Adipocyte (in vitro differentiated cells): ENCODE data around the gene CCL26.
"Not testable (repeated sequence)": the region's sequence is repeated elsewhere in the genome, so short reads cannot be mapped to it uniquely, and the experiment has no call there.

Experiments
- DNase-seq: peaks from one replicate; pipeline ENCODE4 v3.0.0-alpha.2; 2015; ENCODE audit warnings: low read depth
- H3K27me3 ChIP-seq: replicated peaks from 2 replicates; pipeline ENCODE4 v1.7.0; 2013; ENCODE audit warnings: mild to moderate bottlenecking, low read length, moderate library complexity; ENCODE audit not compliant: control insufficient read depth, insufficient read depth
- H3K36me3 ChIP-seq: 2 replicates; pipeline ENCODE4 v1.7.0; 2013; ENCODE audit warnings: low read length, mild to moderate bottlenecking, moderate library complexity; ENCODE audit not compliant: control insufficient read depth, insufficient read depth, severe bottlenecking
- H3K4me1 ChIP-seq: 2 replicates; pipeline ENCODE4 v1.7.0; 2013; ENCODE audit warnings: mild to moderate bottlenecking, low read length, moderate library complexity; ENCODE audit not compliant: control insufficient read depth, insufficient read depth
- H3K4me3 ChIP-seq: 2 replicates; pipeline ENCODE4 v1.7.0; 2013; ENCODE audit warnings: mild to moderate bottlenecking, low read length, moderate library complexity
- H3K9ac ChIP-seq: 2 replicates; pipeline ENCODE4 v1.7.0; 2013; ENCODE audit warnings: mild to moderate bottlenecking, low read length, moderate library complexity
- H3K9me3 ChIP-seq: 2 replicates; pipeline ENCODE4 v1.7.0; 2013; ENCODE audit warnings: mild to moderate bottlenecking, low read length, moderate library complexity; ENCODE audit not compliant: control insufficient read depth

Gene CCL26

GRCh38 chr7:75722373-75722772 lies 49.6 kb downstream of the CCL26 start:
- DNase-seq = no peak
- Histone ChIP-seq H3K36me3 (no peaks in the 10 kb centered on the region), H3K9me3 (no peaks in the 10 kb centered on the region), H3K4me3 (no peak overlapping the region), H3K9ac (no peak overlapping the region), H3K4me1 (no peaks in the 10 kb centered on the region), H3K27me3 (no peaks in the 10 kb centered on the region)

- H3K36me3 ChIP-seq, H3K27me3 ChIP-seq, H3K4me1 ChIP-seq, H3K9ac ChIP-seq, DNase-seq, H3K4me3 ChIP-seq, H3K9me3 ChIP-seq: not testable (repeated sequence)
These were observed 50.1 kb downstream of the CCL26 start for GRCh38 chr7:75721922-75722321.

GRCh38 chr7:75721426-75721825 lies 50.6 kb downstream of the CCL26 start:
- DNase-seq = no peak
- Histone ChIP-seq H3K9me3 (no peaks in the 10 kb centered on the region), H3K9ac (no peak overlapping the region), H3K36me3 (no peaks in the 10 kb centered on the region), H3K4me1 (no peaks in the 10 kb centered on the region), H3K27me3 (no peaks in the 10 kb centered on the region), H3K4me3 (no peak overlapping the region)

- Histone ChIP-seq H3K9ac (no peak overlapping the region), H3K4me3 (no peak overlapping the region), H3K4me1 (no peaks in the 10 kb centered on the region), H3K36me3 (no peaks in the 10 kb centered on the region), H3K27me3 (no peaks in the 10 kb centered on the region), H3K9me3 (no peaks in the 10 kb centered on the region)
- no peak for DNase-seq
These were observed 52.4 kb downstream of the CCL26 start for GRCh38 chr7:75719626-75720025.
